Neural cell (in vitro differentiated cells): ENCODE measurements around the gene PCMT1. TPM values are rescaled to one million over a fixed set of nuclear protein-coding genes. Genes with fewer than 3 reads are reported as not detected.

Source experiments
- H2AFZ ChIP-seq: fragments of 200-600, 300-800 bp; sonication (generic), shearing (Covaris generic); 2 replicates; pipeline ENCODE4 v1.6.0; 2014; ENCODE audit warnings: low read depth, mild to moderate bottlenecking, antibody characterized with exemption, low read length, moderate library complexity
- H3F3A ChIP-seq: fragments of 200-600 bp; shearing (Covaris generic); 2 replicates; pipeline ENCODE4 v1.6.1; 2016; ENCODE audit warnings: mild to moderate bottlenecking, moderate library complexity, mixed read lengths, antibody characterized with exemption, low read length; ENCODE audit not compliant: insufficient read depth, poor library complexity, severe bottlenecking
- H3K27ac ChIP-seq: fragments of 200-600, 300-800 bp; sonication (generic), shearing (Covaris generic); 2 replicates; pipeline ENCODE4 v1.5.1; 2014; ENCODE audit warnings: mild to moderate bottlenecking, low read length, moderate library complexity
- H3K27me3 ChIP-seq: fragments of 300-800, 200-600 bp; sonication (generic), shearing (Covaris generic); 2 replicates; pipeline ENCODE4 v1.6.0; 2014; ENCODE audit warnings: mild to moderate bottlenecking, low read depth, low read length, moderate library complexity; ENCODE audit not compliant: insufficient read depth
- H3K36me3 ChIP-seq: fragments of 300-800, 200-600 bp; sonication (generic), shearing (Covaris generic); 2 replicates; pipeline ENCODE4 v1.5.1; 2014; ENCODE audit warnings: mild to moderate bottlenecking, antibody characterized with exemption, low read length, moderate library complexity; ENCODE audit not compliant: insufficient read depth
- H3K4me2 ChIP-seq: fragments of 300-800, 200-600 bp; sonication (generic), shearing (Covaris generic); 2 replicates; pipeline ENCODE4 v1.6.0; 2014; ENCODE audit warnings: mild to moderate bottlenecking, low read length
- H3K4me3 ChIP-seq: fragments of 300-800, 200-600 bp; sonication (generic), shearing (Covaris generic); 2 replicates; pipeline ENCODE4 v1.5.1; 2014; ENCODE audit warnings: mild to moderate bottlenecking, low read length, moderate library complexity
- H3K79me2 ChIP-seq: fragments of 200-600 bp; shearing (Covaris generic); replicated peaks from 2 replicates; pipeline ENCODE4 v1.6.0; 2014; ENCODE audit warnings: mild to moderate bottlenecking, low read length, moderate library complexity; ENCODE audit not compliant: insufficient read depth
- H3K9ac ChIP-seq: fragments of 300-800, 200-600 bp; sonication (generic), shearing (Covaris generic); 2 replicates; pipeline ENCODE4 v1.6.1; 2016; ENCODE audit warnings: mild to moderate bottlenecking, low read length, mixed read lengths
- H3K9me2 ChIP-seq: fragments of 200-600 bp; shearing (Covaris generic); 2 replicates; pipeline ENCODE4 v1.6.1; 2016; ENCODE audit warnings: mild to moderate bottlenecking, low read length, mixed read lengths; ENCODE audit not compliant: insufficient read depth
- H3K9me3 ChIP-seq: fragments of 200-600, 300-800 bp; sonication (generic), shearing (Covaris generic); 2 replicates; pipeline ENCODE4 v1.6.1; 2016; ENCODE audit warnings: mild to moderate bottlenecking, mixed run types, low read length, moderate library complexity, mixed read lengths
- H4K20me1 ChIP-seq: fragments of 200-600 bp; shearing (Covaris generic); 2 replicates; pipeline ENCODE4 v1.6.1; 2016; ENCODE audit warnings: mild to moderate bottlenecking, mixed run types; ENCODE audit not compliant: insufficient read depth
- CTCF ChIP-seq: fragments of 450-650 bp; IDR thresholded peaks from 2 replicates; pipeline ENCODE4 v1.5.1; 2014; ENCODE audit warnings: antibody characterized with exemption, mild to moderate bottlenecking, moderate library complexity; ENCODE audit not compliant: poor library complexity, severe bottlenecking
- EP300 ChIP-seq: fragments of 450-650 bp; conservative IDR thresholded peaks from 2 replicates; pipeline ENCODE4 v1.6.1; 2014; ENCODE audit warnings: antibody characterized with exemption, mild to moderate bottlenecking, moderate library complexity; ENCODE audit not compliant: poor library complexity, severe bottlenecking
- EZH2 ChIP-seq: fragments of 200-600, 300-800 bp; shearing (Covaris generic), sonication (generic); IDR thresholded peaks from 2 replicates; pipeline ENCODE4 v1.6.1; 2014; ENCODE audit warnings: antibody characterized with exemption, low read length, borderline replicate concordance, mild to moderate bottlenecking; ENCODE audit not compliant: insufficient read depth, poor library complexity, severe bottlenecking
- MXI1 ChIP-seq: fragments of 450-650 bp; conservative IDR thresholded peaks from 2 replicates; pipeline ENCODE4 v1.6.1; 2014; ENCODE audit warnings: antibody characterized with exemption, mild to moderate bottlenecking; ENCODE audit not compliant: poor library complexity, severe bottlenecking
- POLR2AphosphoS5 ChIP-seq: IDR thresholded peaks from 2 replicates; pipeline ENCODE4 v1.6.1; 2012
- RAD21 ChIP-seq: fragments of 450-650 bp; conservative IDR thresholded peaks from 2 replicates; pipeline ENCODE4 v1.6.1; 2014; ENCODE audit warnings: antibody characterized with exemption, mild to moderate bottlenecking, moderate library complexity
- REST ChIP-seq: IDR thresholded peaks from 2 replicates; pipeline ENCODE4 v1.6.1; 2012; ENCODE audit warnings: borderline replicate concordance
- SMC3 ChIP-seq: fragments of 450-650 bp; conservative IDR thresholded peaks from 2 replicates; pipeline ENCODE4 v1.6.1; 2014; ENCODE audit warnings: antibody characterized with exemption, mild to moderate bottlenecking, moderate library complexity; ENCODE audit not compliant: poor library complexity
- TAF1 ChIP-seq: IDR thresholded peaks from 2 replicates; pipeline ENCODE4 v1.6.1; 2012; ENCODE audit warnings: low read depth
- polyA plus RNA-seq: library from polyadenylated mRNA; depleted of rRNA; stranded (reverse); fragments of >200 nt; gene quantifications from 2 replicates; pipeline ENCODE4 v1.2.3, GENCODE V29; 2014

Gene PCMT1
- polyA plus RNA-seq, 1 donor from 2014 or later, result 384 TPM

- Histone ChIP-seq H3K9ac (no peak overlapping the region), H3K4me2 (no peak overlapping the region), H3K27me3 (no peaks in the 10 kb centered on the region), H3K9me2 (no peaks in the 10 kb centered on the region), H3K79me2 (peaks cover 9% of the 10 kb centered on the region), H3K9me3 (no peaks in the 10 kb centered on the region), H4K20me1 (no peaks in the 10 kb centered on the region), H3K27ac (no peak overlapping the region), H3K4me3 (no peak overlapping the region), H3K36me3 (no peaks in the 10 kb centered on the region), H3F3A (no peaks in the 10 kb centered on the region), H2AFZ (no peak overlapping the region)
- no peak for TF ChIP-seq MXI1
- no peak for TF ChIP-seq POLR2AphosphoS5
- no peak for TF ChIP-seq REST
- TF ChIP-seq SMC3, result no peak
- no peak for TF ChIP-seq TAF1
- no peak for TF ChIP-seq EZH2
- no peak for TF ChIP-seq RAD21
- TF ChIP-seq CTCF, result no peak
- no peak for TF ChIP-seq EP300
Observed at GRCh38 chr6:149855040-149855654, 105.6 kb downstream of the PCMT1 start.

GRCh38 chr6:149855741-149856140 is 106.2 kb downstream of the PCMT1 start:
- Histone ChIP-seq H3K79me2 (peaks cover 13% of the 10 kb centered on the region), H3K9me3 (no peaks in the 10 kb centered on the region), H2AFZ (no peak overlapping the region), H3K4me2 (no peak overlapping the region), H3K27ac (no peak overlapping the region), H3F3A (no peaks in the 10 kb centered on the region), H4K20me1 (no peaks in the 10 kb centered on the region), H3K27me3 (no peaks in the 10 kb centered on the region), H3K9ac (no peak overlapping the region), H3K9me2 (no peaks in the 10 kb centered on the region), H3K4me3 (no peak overlapping the region), H3K36me3 (no peaks in the 10 kb centered on the region)
- no peak for TF ChIP-seq MXI1
- TF ChIP-seq CTCF, result no peak
- no peak for TF ChIP-seq TAF1
